UCSD-AML1 (cell line): ENCODE data around the gene CPE.
"Not testable (repeated sequence)": the region's sequence is repeated elsewhere in the genome, so short reads cannot be mapped to it uniquely, and the experiment has no call there.

Source experiments
- DNase-seq: peaks from one replicate; lab custom pipeline; 2025; ENCODE audit not compliant: unreplicated experiment; lab: John Stamatoyannopoulos, UW

CPE gene

GRCh38 chr4:165403048-165403447, 24.2 kb downstream of the CPE start:
- no peak for DNase-seq

GRCh38 chr4:165403637-165404036, 24.8 kb downstream of the CPE start:
- no peak for DNase-seq

- no peak for DNase-seq
These were observed 25.3 kb downstream of the CPE start for GRCh38 chr4:165404080-165404479.

- DNase-seq, result no peak
These were observed 25.9 kb downstream of the CPE start for GRCh38 chr4:165404696-165405095.

GRCh38 chr4:165410214-165410613, 31.4 kb downstream of the CPE start:
- no peak for DNase-seq

- DNase-seq, result no peak
These were observed 37.1 kb downstream of the CPE start for GRCh38 chr4:165415910-165416309.

GRCh38 chr4:165418073-165418472, 39.3 kb downstream of the CPE start:
- DNase-seq, result no peak

- DNase-seq, result no peak
These were observed 46.8 kb downstream of the CPE start for GRCh38 chr4:165425629-165426028.

- no peak for DNase-seq
These were observed 47.5 kb downstream of the CPE start for GRCh38 chr4:165426331-165426730.

- no peak for DNase-seq
These were observed 48.0 kb downstream of the CPE start for GRCh38 chr4:165426823-165427222.

GRCh38 chr4:165428957-165429356, 50.1 kb downstream of the CPE start:
- no peak for DNase-seq

- DNase-seq, result no peak
These were observed 54.7 kb downstream of the CPE start for GRCh38 chr4:165433529-165433928.

GRCh38 chr4:165437691-165438090, 58.9 kb downstream of the CPE start:
- DNase-seq, result no peak

- DNase-seq, result no peak
These were observed 60.5 kb downstream of the CPE start for GRCh38 chr4:165439344-165439743.

- DNase-seq, result no peak
These were observed 61.2 kb downstream of the CPE start for GRCh38 chr4:165439981-165440380.

GRCh38 chr4:165440415-165441158, 61.8 kb downstream of the CPE start:
- no peak for DNase-seq

- no peak for DNase-seq
These were observed 64.5 kb downstream of the CPE start for GRCh38 chr4:165443276-165443675.

GRCh38 chr4:165448700-165449099, 69.9 kb downstream of the CPE start:
- DNase-seq, result no peak

GRCh38 chr4:165449333-165449732, 70.5 kb downstream of the CPE start:
- no peak for DNase-seq

- no peak for DNase-seq
These were observed 72.1 kb downstream of the CPE start for GRCh38 chr4:165450871-165451270.

GRCh38 chr4:165453140-165453539, 74.3 kb downstream of the CPE start:
- not testable (repeated sequence) for DNase-seq

GRCh38 chr4:165454426-165454825, 75.6 kb downstream of the CPE start:
- DNase-seq, result no peak

GRCh38 chr4:165457793-165458192, 79.0 kb downstream of the CPE start:
- DNase-seq, result no peak
